ENCODE results near the gene GGCX.

GRCh38 chr2:85585781-85586105, 24.4 kb upstream of the GGCX start:
- TF ChIP-seq CTCF (tag by site-specific recombination; IDR thresholded peaks at IDR 0.05) (no peak), ZFP41 (tag by site-specific recombination; IDR thresholded peaks at IDR 0.05; ENCODE audit: borderline replicate concordance) (no peak), SP2 (tag by site-specific recombination; IDR thresholded peaks at IDR 0.05) (no peak)

Measured in HEK293 (cell line).